GM23248 (cell line): ENCODE results near the gene PPP5C.

ENCODE experiments used
- EZH2 ChIP-seq: fragments of 200-600 bp; sonication (generic); IDR thresholded peaks from 2 replicates; pipeline ENCODE4 v1.6.1; 2018; ENCODE audit warnings: antibody characterized with exemption, mild to moderate bottlenecking; ENCODE audit not compliant: insufficient read depth, poor library complexity, severe bottlenecking
- EZH2phosphoT487 ChIP-seq: fragments of 200-600 bp; sonication (generic); IDR thresholded peaks from 2 replicates; pipeline ENCODE4 v1.6.1; 2018; ENCODE audit warnings: antibody characterized with exemption, moderate library complexity, mild to moderate bottlenecking, low read depth; ENCODE audit not compliant: insufficient read depth

GRCh38 chr19:46345157-46345556, 1.7 kb upstream of the PPP5C start:
- no peak for TF ChIP-seq EZH2
- TF ChIP-seq EZH2phosphoT487 = no peak
